H1 (cell line): ENCODE data around the gene CELF2.

Source experiments
- BCL11A ChIP-seq, 2 experiments: IDR thresholded peaks; one replicate each; pipeline ENCODE4 v1.6.1; 2011; ENCODE audit warnings: low read depth in 2 of 2, low read length in 2 of 2, mild to moderate bottlenecking in 2 of 2
- CTCF ChIP-seq, 3 experiments: IDR thresholded peaks; 1 replicate in 2 of 3; 2 replicates in 1 of 3; pipeline versions ENCODE4 v1.5.1 to v1.6.1; 2011; ENCODE audit warnings: low read length in 3 of 3, mild to moderate bottlenecking in 3 of 3, inconsistent platforms in 2 of 3, low read depth in 1 of 3, moderate library complexity in 1 of 3; ENCODE audit not compliant: insufficient read depth in 1 of 3; ENCODE audit errors: control extremely low read depth in 1 of 3
- EP300 ChIP-seq, 2 experiments: IDR thresholded peaks; 1 replicate in 1 of 2; 2 replicates in 1 of 2; pipeline ENCODE4 v1.6.1; 2011 to 2012; ENCODE audit warnings: low read depth in 2 of 2, low read length in 2 of 2, mild to moderate bottlenecking in 2 of 2, borderline replicate concordance in 1 of 2, inconsistent platforms in 1 of 2, moderate library complexity in 1 of 2
- POLR2A ChIP-seq, 2 experiments: IDR thresholded peaks; 1 replicate in 1 of 2; 2 replicates in 1 of 2; pipeline ENCODE4 v1.6.1; 2011; ENCODE audit warnings: low read depth in 2 of 2, low read length in 2 of 2, mild to moderate bottlenecking in 2 of 2; ENCODE audit errors: control extremely low read depth in 1 of 2
- POLR2AphosphoS5 ChIP-seq: IDR thresholded peaks from 2 replicates; pipeline ENCODE4 v1.6.1; 2011; ENCODE audit warnings: low read depth, low read length

GRCh38 chr10:10987111-10987510 is 30.6 kb upstream of the CELF2 start:
- TF ChIP-seq BCL11A (IDR thresholded peaks at IDR 0.05; ENCODE audit: low read depth in 2 of 2, low read length in 2 of 2) (no peak), POLR2A (IDR thresholded peaks at IDR 0.05; ENCODE audit: control extremely low read depth in 1 of 2, low read depth in 2 of 2, low read length in 2 of 2) (no peak), CTCF (IDR thresholded peaks at IDR 0.05; ENCODE audit: control extremely low read depth in 1 of 3, insufficient read depth in 1 of 3, low read depth in 1 of 3, low read length in 3 of 3) (no peak), POLR2AphosphoS5 (no peak), EP300 (IDR thresholded peaks at IDR 0.05; ENCODE audit: borderline replicate concordance in 1 of 2, low read depth in 2 of 2, low read length in 2 of 2) (no peak)
